Gastroesophageal sphincter (tissue), 4 donors: ENCODE data around the gene CLCA1. TPM values are rescaled to one million over a fixed set of nuclear protein-coding genes. Genes with fewer than 3 reads are reported as not detected.

Source experiments
- ATAC-seq: fragments of 150-250 bp; one replicate; pipeline ENCODE4 v1.9.1; 2016; ENCODE audit warnings: mild to moderate bottlenecking, moderate library complexity
- H3K27ac ChIP-seq, 4 donors: fragments of 200-600 bp; sonication (generic) in 3 of 4; 1 replicate in 3 of 4; 2 replicates in 1 of 4; pipeline ENCODE4 v1.5.1; 2016 to 2019
- H3K27me3 ChIP-seq: fragments of 200-600 bp; sonication (generic); one replicate; pipeline ENCODE4 v1.5.1; 2019
- H3K36me3 ChIP-seq, 2 donors: fragments of 200-600 bp; sonication (generic); one replicate each; pipeline ENCODE4 v1.5.1; 2019; ENCODE audit warnings: control low read depth in 1 of 2
- H3K4me1 ChIP-seq, 3 donors: fragments of 200-600 bp; sonication (generic); 1 replicate in 2 of 3; 2 replicates in 1 of 3; pipeline ENCODE4 v1.5.1; 2016 to 2019; ENCODE audit warnings: control low read depth in 2 of 3
- H3K4me3 ChIP-seq, 2 donors: fragments of 200-600 bp; sonication (generic); one replicate each; pipeline ENCODE4 v1.5.1; 2019; ENCODE audit warnings: mild to moderate bottlenecking in 1 of 2, moderate library complexity in 1 of 2
- H3K9me3 ChIP-seq, 3 donors: fragments of 200-600 bp; sonication (generic); one replicate each; pipeline ENCODE4 v1.5.1; 2017 to 2019; ENCODE audit warnings: control low read depth in 2 of 3
- EP300 ChIP-seq: sonication (generic); formaldehyde crosslinking; IDR thresholded peaks from one replicate; pipeline ENCODE4 v1.6.1; 2017; ENCODE audit warnings: antibody characterized with exemption, mild to moderate bottlenecking
- POLR2A ChIP-seq, 2 donors: fragments of 450-650 bp; IDR thresholded peaks; one replicate each; pipeline ENCODE4 v1.6.1; 2017; ENCODE audit warnings: antibody characterized with exemption in 2 of 2, mild to moderate bottlenecking in 2 of 2, moderate library complexity in 1 of 2
- POLR2AphosphoS5 ChIP-seq: sonication (generic); formaldehyde crosslinking; IDR thresholded peaks from one replicate; pipeline ENCODE4 v1.6.1; 2017; ENCODE audit warnings: antibody characterized with exemption
- WGBS, 2 donors: methylation state at CpG; one replicate each; pipeline ENCODE4 v1.1.5; 2018; ENCODE audit warnings: low coverage in 1 of 2; 5-methylcytosine and 5-hydroxymethylcytosine counted together
- total RNA-seq, 4 donors: library from RNA; depleted of rRNA; stranded (reverse); fragments of >200 nt; gene quantifications; one replicate each; pipeline ENCODE4 v1.1.0, GENCODE V29; 2016
- TF ChIP-seq, protein P1 (sequence below), 4 experiments: fragments of 200-600 bp in 2 of 4; fragments of 450-650 bp in 2 of 4; sonication (generic) in 1 of 4; IDR thresholded peaks; one replicate each; pipeline ENCODE4 v1.5.1; 2017 to 2019; ENCODE audit warnings: antibody characterized with exemption in 4 of 4, mild to moderate bottlenecking in 2 of 4, moderate library complexity in 2 of 4

Gene CLCA1
- total RNA-seq, 4 donors from 2014 or later, result not detected

DNA sequence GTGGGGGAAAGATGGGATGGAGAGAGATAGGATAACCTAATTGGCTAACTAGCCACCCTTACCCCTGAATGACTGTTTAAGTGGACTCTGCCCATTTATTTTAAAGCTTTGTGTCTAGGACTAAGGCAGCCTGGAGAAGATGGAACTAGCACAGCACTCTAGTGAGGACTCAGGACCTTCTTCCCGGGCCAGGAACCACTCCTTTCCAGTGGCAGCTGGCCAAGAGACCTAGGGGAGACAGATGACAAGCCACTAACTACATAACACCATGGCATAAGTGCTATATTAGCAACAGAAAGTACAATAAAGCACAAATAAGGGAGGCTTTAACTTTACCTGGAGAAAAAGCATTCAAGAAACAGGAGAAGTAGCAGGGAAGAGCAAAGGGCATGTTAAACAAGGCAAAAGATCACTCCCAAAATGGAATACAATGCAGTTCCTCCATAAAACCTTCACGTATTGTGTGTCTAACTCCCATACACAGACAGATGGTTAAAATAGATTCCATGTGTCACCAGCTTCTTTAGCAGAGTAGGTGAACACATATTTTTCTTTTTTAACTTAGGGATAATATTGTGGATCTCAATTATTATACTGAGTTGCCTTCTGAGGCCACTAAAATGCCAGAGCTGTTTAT is 20.6 kb downstream of the CLCA1 start:
- Histone ChIP-seq H3K4me1 (no peaks in the 10 kb centered on the region), H3K27ac (no peak overlapping the region), H3K36me3 (no peaks in the 10 kb centered on the region), H3K4me3 (no peak overlapping the region), H3K9me3 (no peaks in the 10 kb centered on the region), H3K27me3 (no peaks in the 10 kb centered on the region)
- no peak for ATAC-seq
- 60 to 64% methylated on average over 2 of the region's 2 CpGs for WGBS, 2 donors
- TF ChIP-seq POLR2A (IDR thresholded peaks at IDR 0.05) (no peak), POLR2AphosphoS5 (no peak), EP300 (no peak)
- TF ChIP-seq, protein P1, sequence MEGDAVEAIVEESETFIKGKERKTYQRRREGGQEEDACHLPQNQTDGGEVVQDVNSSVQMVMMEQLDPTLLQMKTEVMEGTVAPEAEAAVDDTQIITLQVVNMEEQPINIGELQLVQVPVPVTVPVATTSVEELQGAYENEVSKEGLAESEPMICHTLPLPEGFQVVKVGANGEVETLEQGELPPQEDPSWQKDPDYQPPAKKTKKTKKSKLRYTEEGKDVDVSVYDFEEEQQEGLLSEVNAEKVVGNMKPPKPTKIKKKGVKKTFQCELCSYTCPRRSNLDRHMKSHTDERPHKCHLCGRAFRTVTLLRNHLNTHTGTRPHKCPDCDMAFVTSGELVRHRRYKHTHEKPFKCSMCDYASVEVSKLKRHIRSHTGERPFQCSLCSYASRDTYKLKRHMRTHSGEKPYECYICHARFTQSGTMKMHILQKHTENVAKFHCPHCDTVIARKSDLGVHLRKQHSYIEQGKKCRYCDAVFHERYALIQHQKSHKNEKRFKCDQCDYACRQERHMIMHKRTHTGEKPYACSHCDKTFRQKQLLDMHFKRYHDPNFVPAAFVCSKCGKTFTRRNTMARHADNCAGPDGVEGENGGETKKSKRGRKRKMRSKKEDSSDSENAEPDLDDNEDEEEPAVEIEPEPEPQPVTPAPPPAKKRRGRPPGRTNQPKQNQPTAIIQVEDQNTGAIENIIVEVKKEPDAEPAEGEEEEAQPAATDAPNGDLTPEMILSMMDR (IDR thresholded peaks at IDR 0.05), result no peak

DNA sequence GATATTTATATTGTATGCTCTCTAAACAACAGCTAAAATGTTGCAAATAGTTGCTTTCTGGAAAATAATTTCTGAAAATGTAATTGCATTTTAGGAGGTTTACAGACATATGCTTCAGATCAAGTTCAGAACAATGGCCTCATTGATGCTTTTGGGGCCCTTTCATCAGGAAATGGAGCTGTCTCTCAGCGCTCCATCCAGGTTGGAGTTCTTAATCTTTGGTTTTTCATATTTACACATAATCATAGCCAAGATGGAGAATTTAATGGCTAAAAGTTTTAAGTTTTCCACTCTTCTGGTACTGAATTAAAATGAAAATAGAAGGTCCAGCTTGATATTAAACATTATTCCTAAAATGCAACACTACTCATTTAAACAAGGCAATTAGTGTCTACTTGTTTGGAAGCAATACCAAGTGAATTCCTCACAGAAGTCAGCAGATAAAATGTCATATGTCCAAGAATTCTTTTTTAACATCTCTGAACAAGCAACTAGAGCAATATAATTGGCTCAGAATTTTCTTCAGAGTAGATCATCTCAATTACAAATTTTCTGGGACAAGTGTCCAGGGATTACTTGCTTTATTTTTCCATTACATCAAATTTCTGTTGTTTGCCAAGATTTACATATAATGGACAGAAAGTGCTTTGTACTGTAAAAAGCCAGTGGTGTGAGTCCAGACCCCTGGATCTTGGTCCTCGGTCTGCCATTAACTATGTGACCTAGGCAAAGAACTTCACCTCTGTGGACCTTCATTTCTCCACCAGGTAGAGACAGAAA is 22.6 kb downstream of the CLCA1 start:
- Histone ChIP-seq H3K9me3 (no peaks in the 10 kb centered on the region), H3K36me3 (no peaks in the 10 kb centered on the region), H3K27ac (no peak overlapping the region), H3K4me3 (no peak overlapping the region), H3K27me3 (no peaks in the 10 kb centered on the region), H3K4me1 (no peaks in the 10 kb centered on the region)
- 49 to 75% methylated on average over 2 of the region's 2 CpGs for WGBS, 2 donors
- no peak for ATAC-seq
- TF ChIP-seq POLR2AphosphoS5, result no peak
- no peak for TF ChIP-seq EP300
- no peak for TF ChIP-seq POLR2A (IDR thresholded peaks at IDR 0.05)
- TF ChIP-seq, protein P1 (IDR thresholded peaks at IDR 0.05), result no peak

DNA sequence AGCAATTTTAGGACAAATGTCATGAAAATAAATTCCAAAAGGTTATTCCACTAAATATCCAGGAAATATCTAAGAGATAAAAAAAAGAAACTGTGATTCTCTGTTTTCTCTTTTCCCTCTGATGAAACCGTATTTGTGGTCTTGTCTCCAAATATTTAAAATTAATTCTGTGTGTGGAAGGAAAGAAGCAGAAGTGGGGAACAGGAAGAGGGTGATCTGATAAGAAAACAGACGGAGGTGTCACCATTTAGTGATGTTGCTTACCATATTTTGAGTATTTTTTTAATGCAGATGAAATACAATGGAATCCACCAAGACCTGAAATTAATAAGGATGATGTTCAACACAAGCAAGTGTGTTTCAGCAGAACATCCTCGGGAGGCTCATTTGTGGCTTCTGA is 29.6 kb downstream of the CLCA1 start:
- TF ChIP-seq EP300 (no peak), POLR2A (IDR thresholded peaks at IDR 0.05) (no peak)
- TF ChIP-seq, protein P1 (IDR thresholded peaks at IDR 0.05), result no peak
- Histone ChIP-seq H3K27me3 (no peaks in the 10 kb centered on the region), H3K9me3 (no peaks in the 10 kb centered on the region), H3K36me3 (no peaks in the 10 kb centered on the region), H3K4me1 (peaks cover 0 to 21% (median 0%) of the 10 kb centered on the region in 3 donors), H3K27ac (no peak overlapping the region), H3K4me3 (no peak overlapping the region)
- ATAC-seq, result no peak
- 78 to 90% methylated on average over 3 of the region's 3 CpGs for whole genome bisulfite sequencing, 2 donors

DNA sequence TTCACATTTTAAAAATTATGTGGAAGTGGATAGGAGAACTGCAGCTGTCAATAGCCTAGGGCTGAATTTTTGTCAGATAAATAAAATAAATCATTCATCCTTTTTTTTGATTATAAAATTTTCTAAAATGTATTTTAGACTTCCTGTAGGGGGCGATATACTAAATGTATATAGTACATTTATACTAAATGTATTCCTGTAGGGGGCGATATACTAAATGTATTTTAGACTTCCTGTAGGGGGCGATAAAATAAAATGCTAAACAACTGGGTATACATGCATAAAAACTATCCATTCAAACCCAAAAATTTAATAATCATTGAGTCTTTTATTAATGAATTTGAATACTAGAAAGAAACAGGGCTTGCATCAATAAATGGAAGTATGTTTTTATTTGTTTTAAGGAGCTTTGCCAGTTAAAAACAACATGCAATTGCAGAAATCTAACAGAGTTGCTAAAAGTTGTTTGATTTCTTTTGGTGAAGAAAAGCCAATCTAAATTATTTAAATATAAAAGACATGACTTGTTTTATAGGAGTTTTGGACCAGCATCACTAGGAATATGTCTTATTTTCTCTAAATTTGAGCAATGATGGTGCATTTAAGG is 31.4 kb downstream of the CLCA1 start:
- 21 to 34% methylated on average over 3 of the region's 3 CpGs for WGBS, 2 donors
- TF ChIP-seq EP300, result no peak
- TF ChIP-seq, protein P1 (IDR thresholded peaks at IDR 0.05), result peak; percentile 59 to 76 (median 64)
- no peaks in the 10 kb centered on the region for H3K36me3 ChIP-seq
- no peaks in the 10 kb centered on the region for H3K9me3 ChIP-seq
- H3K27ac ChIP-seq, result no peak overlapping the region
- H3K4me1 ChIP-seq, result peaks cover 0 to 34% (median 5%) of the 10 kb centered on the region in 3 donors
- H3K27me3 ChIP-seq, result no peaks in the 10 kb centered on the region
- ATAC-seq, result no peak
- no peak overlapping the region for H3K4me3 ChIP-seq
